ENCODE data around the gene ERMP1.

DNA sequence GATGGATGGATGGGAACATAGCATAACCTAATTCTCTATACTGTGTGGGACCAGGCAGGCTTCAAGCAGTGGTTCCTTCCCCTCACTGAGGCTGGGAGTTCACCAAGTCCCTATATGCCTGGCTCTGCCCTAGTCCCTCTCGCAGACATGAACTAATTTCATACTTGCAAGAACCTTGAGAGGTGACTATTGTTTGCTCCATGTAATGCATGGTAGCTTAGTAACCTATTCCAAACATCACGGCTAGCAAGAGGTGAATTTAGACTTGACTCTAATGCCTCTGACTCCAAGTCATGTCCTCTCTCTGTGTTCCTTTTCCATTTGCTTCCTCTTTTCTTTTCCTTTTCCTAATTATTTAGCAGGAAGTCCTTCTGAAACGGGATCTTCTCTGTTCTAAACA is 25.9 kb upstream of the ERMP1 start:
- no peak for TF ChIP-seq EP300 (IDR thresholded peaks at IDR 0.05)
- TF ChIP-seq, protein P1, sequence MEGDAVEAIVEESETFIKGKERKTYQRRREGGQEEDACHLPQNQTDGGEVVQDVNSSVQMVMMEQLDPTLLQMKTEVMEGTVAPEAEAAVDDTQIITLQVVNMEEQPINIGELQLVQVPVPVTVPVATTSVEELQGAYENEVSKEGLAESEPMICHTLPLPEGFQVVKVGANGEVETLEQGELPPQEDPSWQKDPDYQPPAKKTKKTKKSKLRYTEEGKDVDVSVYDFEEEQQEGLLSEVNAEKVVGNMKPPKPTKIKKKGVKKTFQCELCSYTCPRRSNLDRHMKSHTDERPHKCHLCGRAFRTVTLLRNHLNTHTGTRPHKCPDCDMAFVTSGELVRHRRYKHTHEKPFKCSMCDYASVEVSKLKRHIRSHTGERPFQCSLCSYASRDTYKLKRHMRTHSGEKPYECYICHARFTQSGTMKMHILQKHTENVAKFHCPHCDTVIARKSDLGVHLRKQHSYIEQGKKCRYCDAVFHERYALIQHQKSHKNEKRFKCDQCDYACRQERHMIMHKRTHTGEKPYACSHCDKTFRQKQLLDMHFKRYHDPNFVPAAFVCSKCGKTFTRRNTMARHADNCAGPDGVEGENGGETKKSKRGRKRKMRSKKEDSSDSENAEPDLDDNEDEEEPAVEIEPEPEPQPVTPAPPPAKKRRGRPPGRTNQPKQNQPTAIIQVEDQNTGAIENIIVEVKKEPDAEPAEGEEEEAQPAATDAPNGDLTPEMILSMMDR (IDR thresholded peaks at IDR 0.05): no peak

Data from esophagus muscularis mucosa (tissue), 3 donors.